B cell (primary cell): Measurements from ENCODE around the gene TMEM150C. TPM values are rescaled to one million over a fixed set of nuclear protein-coding genes. Genes with fewer than 3 reads are reported as not detected.

Source experiments
- ATAC-seq: fragments of 200-7000 bp; cut with Tn5 transposase; one replicate; pipeline ENCODE4 v1.10.0; 2021; ENCODE audit warnings: low read depth, mild to moderate bottlenecking, moderate number of reproducible peaks, moderate library complexity
- CTCF ChIA-PET: fragments of 350-600 bp; sonication (Branson Sonifier 250); formaldehyde crosslinking; loops from one replicate; lab custom pipeline; 2021; ENCODE audit warnings: antibody characterized with exemption, inconsistent platforms; lab: Charles Lee
- POLR2A ChIA-PET: fragments of 350-600 bp; sonication (Branson Sonifier 250); formaldehyde crosslinking; loops from one replicate; lab custom pipeline; 2021; ENCODE audit warnings: antibody characterized with exemption; lab: Charles Lee
- DNase-seq: peaks from one replicate; pipeline ENCODE4 v3.0.0; 2013
- H2AFZ ChIP-seq: 2 replicates; pipeline ENCODE4 v1.6.1; 2012; ENCODE audit warnings: mild to moderate bottlenecking, low read depth, low read length; ENCODE audit not compliant: insufficient read depth, poor library complexity, severe bottlenecking
- H3K27ac ChIP-seq, 2 donors: 1 replicate in 1 of 2; 2 replicates in 1 of 2; pipeline ENCODE4 v1.5.1; 2012 to 2013; ENCODE audit warnings: low read length in 2 of 2, mild to moderate bottlenecking in 2 of 2, moderate library complexity in 1 of 2
- H3K27me3 ChIP-seq, 4 experiments: fragments of 200-600 bp in 1 of 4; sonication (generic) in 1 of 4; replicated peaks in 1 of 4; 1 replicate in 2 of 4; 2 replicates in 2 of 4; pipeline versions ENCODE4 v1.6.1 to v1.7.0; 2013 to 2016; ENCODE audit warnings: low read length in 3 of 4, mild to moderate bottlenecking in 2 of 4, mixed read lengths in 1 of 4, moderate library complexity in 1 of 4; ENCODE audit not compliant: insufficient read depth in 4 of 4, control insufficient read depth in 3 of 4; ENCODE audit errors: control extremely low read depth in 1 of 4
- H3K36me3 ChIP-seq, 2 experiments: replicated peaks in 1 of 2; 1 replicate in 1 of 2; 2 replicates in 1 of 2; pipeline versions ENCODE4 v1.6.1 to v1.7.1; 2013; ENCODE audit warnings: low read length in 1 of 2; ENCODE audit not compliant: insufficient read depth in 2 of 2, control insufficient read depth in 1 of 2; ENCODE audit errors: control extremely low read depth in 1 of 2, extremely low read depth in 1 of 2
- H3K4me1 ChIP-seq, 2 donors: fragments of 200-600 bp in 1 of 2; sonication (generic) in 1 of 2; 1 replicate in 1 of 2; 2 replicates in 1 of 2; pipeline versions ENCODE4 v1.5.1 to v1.6.1; 2013 to 2017; ENCODE audit warnings: low read length in 2 of 2; ENCODE audit not compliant: control insufficient read depth in 2 of 2, insufficient read depth in 2 of 2
- H3K4me2 ChIP-seq: replicated peaks from 2 replicates; pipeline ENCODE3; 2012; ENCODE audit warnings: mild to moderate bottlenecking, low read depth, low read length; ENCODE audit not compliant: poor library complexity, severe bottlenecking
- H3K4me3 ChIP-seq, 5 experiments: fragments of 200-600 bp in 1 of 5; sonication (generic) in 1 of 5; 1 replicate in 3 of 5; 2 replicates in 2 of 5; pipeline versions ENCODE4 v1.5.1 to v1.7.0; 2011 to 2016; ENCODE audit warnings: low read length in 4 of 5, mild to moderate bottlenecking in 4 of 5, low read depth in 2 of 5, control low read depth in 1 of 5, moderate library complexity in 1 of 5; ENCODE audit not compliant: insufficient read depth in 1 of 5; ENCODE audit errors: control extremely low read depth in 1 of 5, extremely low read depth in 1 of 5
- H3K79me2 ChIP-seq: fragments of 200-600 bp; sonication (generic); one replicate; pipeline ENCODE4 v1.6.0; 2016; ENCODE audit warnings: low read length; ENCODE audit not compliant: control insufficient read depth, insufficient read depth
- H3K9ac ChIP-seq: fragments of 200-600 bp; sonication (generic); 2 replicates; pipeline ENCODE4 v1.6.1; 2017; ENCODE audit warnings: mild to moderate bottlenecking, low read length, moderate library complexity
- H3K9me3 ChIP-seq, 3 donors: one replicate each; pipeline versions ENCODE4 v1.6.1 to v1.7.1; 2013; ENCODE audit warnings: low read length in 2 of 3; ENCODE audit not compliant: control insufficient read depth in 2 of 3, insufficient read depth in 1 of 3; ENCODE audit errors: control extremely low read depth in 1 of 3
- H4K20me1 ChIP-seq: 2 replicates; pipeline ENCODE4 v1.6.0; 2012; ENCODE audit warnings: mild to moderate bottlenecking, low read length; ENCODE audit not compliant: insufficient read depth, control insufficient read depth, poor library complexity, severe bottlenecking
- H3K27ac Mint-ChIP-seq: one replicate; pipeline ENCODE4 v1.8.0; 2021; ENCODE audit warnings: mixed read lengths
- H3K27me3 Mint-ChIP-seq: one replicate; pipeline ENCODE4 v1.8.0; 2021; ENCODE audit warnings: mixed read lengths
- H3K4me1 Mint-ChIP-seq: one replicate; pipeline ENCODE4 v1.8.0; 2021; ENCODE audit warnings: mixed read lengths
- H3K4me3 Mint-ChIP-seq: one replicate; pipeline ENCODE4 v1.8.0; 2021; ENCODE audit warnings: mixed read lengths
- H3K9me3 Mint-ChIP-seq: one replicate; pipeline ENCODE4 v1.8.0; 2022; ENCODE audit warnings: mixed read lengths; ENCODE audit not compliant: insufficient read depth
- CTCF ChIP-seq: fragments of 200-600 bp; IDR thresholded peaks from one replicate; pipeline ENCODE4 v1.8.0; 2022; ENCODE audit warnings: antibody characterized with exemption, mild to moderate bottlenecking
- EZH2 ChIP-seq: IDR thresholded peaks from 2 replicates; pipeline ENCODE4 v1.6.1; 2012; ENCODE audit warnings: borderline replicate concordance, low read depth, mild to moderate bottlenecking, moderate library complexity, low read length; ENCODE audit not compliant: insufficient read depth, poor library complexity, severe bottlenecking
- WGBS: methylation state at CpG from one replicate; pipeline ENCODE4 v1.1.5; 2013; ENCODE audit warnings: missing lambda C conversion rate; ENCODE audit not compliant: insufficient coverage; 5-methylcytosine and 5-hydroxymethylcytosine counted together
- intact Hi-C: fragments of 100-400 bp; cut with micrococcal nuclease; formaldehyde crosslinking; loops from one replicate; pipeline ENCODE4 v1.10.0; 2022
- polyA plus RNA-seq: library from polyadenylated mRNA; depleted of rRNA; stranded (reverse); fragments of >200 nt; gene quantifications from 2 replicates; pipeline ENCODE4 v1.2.3, GENCODE V29; 2012
- total RNA-seq, 2 donors: library from RNA; stranded (reverse); fragments of 120-200 nt in 1 of 2; gene quantifications; 1 replicate in 1 of 2; 2 replicates in 1 of 2; pipeline versions ENCODE4 v1.2.3 to v1.2.4, GENCODE V29; 2013 to 2022

Gene TMEM150C
- total and polyA plus RNA-seq, 2 donors (not counting 1 experiment from before 2014, with no cell fraction given) = 0.04 TPM; not detected in 1

GRCh38 chr4:82482387-82482786 lies 79.4 kb downstream of the TMEM150C start:
- intact Hi-C loops = no loop called here
- TF ChIP-seq EZH2 (no peak), CTCF (no peak)
- no peak overlapping the region for H3K4me3 Mint-ChIP-seq
- CTCF ChIA-PET = no interaction called here
- H3K36me3 ChIP-seq = peaks cover 0 to 3% of the 10 kb centered on the region in 2 experiments
- no peak overlapping the region for H3K4me2 ChIP-seq
- no peaks in the 10 kb centered on the region for H3K9me3 ChIP-seq
- no peak overlapping the region for H2AFZ ChIP-seq
- POLR2A ChIA-PET = no interaction called here
- H3K9ac ChIP-seq = no peak overlapping the region
- 88% methylated on average over 5 of the region's 6 CpGs for WGBS
- no peaks in the 10 kb centered on the region for H3K4me1 Mint-ChIP-seq
- H4K20me1 ChIP-seq = no peaks in the 10 kb centered on the region
- no peak overlapping the region for H3K27ac Mint-ChIP-seq
- ATAC-seq = no peak
- no peaks in the 10 kb centered on the region for H3K79me2 ChIP-seq
- no peak overlapping the region for H3K4me3 ChIP-seq
- no peak for DNase-seq
- no peaks in the 10 kb centered on the region for H3K27me3 Mint-ChIP-seq
- no peaks in the 10 kb centered on the region for H3K9me3 Mint-ChIP-seq
- no peak overlapping the region for H3K27ac ChIP-seq
- no peaks in the 10 kb centered on the region for H3K4me1 ChIP-seq
- H3K27me3 ChIP-seq = no peaks in the 10 kb centered on the region

GRCh38 chr4:82481506-82481840 lies 80.3 kb downstream of the TMEM150C start:
- no peaks in the 10 kb centered on the region for H4K20me1 ChIP-seq
- Mint-ChIP-seq H3K9me3 (no peaks in the 10 kb centered on the region), H3K27ac (no peak overlapping the region), H3K4me1 (no peaks in the 10 kb centered on the region), H3K27me3 (no peaks in the 10 kb centered on the region), H3K4me3 (no peak overlapping the region)
- 98% methylated on average over 5 of the region's 6 CpGs for WGBS
- no peaks in the 10 kb centered on the region for H3K27me3 ChIP-seq
- POLR2A ChIA-PET = no interaction called here
- no peak overlapping the region for H3K4me2 ChIP-seq
- H3K4me1 ChIP-seq = no peaks in the 10 kb centered on the region
- DNase-seq = no peak
- H2AFZ ChIP-seq = no peak overlapping the region
- H3K36me3 ChIP-seq = peaks cover 0 to 3% of the 10 kb centered on the region in 2 experiments
- CTCF ChIA-PET = no interaction called here
- intact Hi-C loops = no loop called here
- H3K79me2 ChIP-seq = no peaks in the 10 kb centered on the region
- H3K9me3 ChIP-seq = no peaks in the 10 kb centered on the region
- H3K9ac ChIP-seq = no peak overlapping the region
- no peak for ATAC-seq
- no peak overlapping the region for H3K27ac ChIP-seq
- TF ChIP-seq EZH2 = no peak
- TF ChIP-seq CTCF = no peak
- no peak overlapping the region for H3K4me3 ChIP-seq
